ENCODE results near the gene OPN1LW.
A peak's percentile ranks its signal among the peaks of the same experiment; 100 is the strongest.
"Not testable (repeated sequence)": the region's sequence is repeated elsewhere in the genome, so short reads cannot be mapped to it uniquely, and the experiment has no call there.

The OPN1LW gene

DNA sequence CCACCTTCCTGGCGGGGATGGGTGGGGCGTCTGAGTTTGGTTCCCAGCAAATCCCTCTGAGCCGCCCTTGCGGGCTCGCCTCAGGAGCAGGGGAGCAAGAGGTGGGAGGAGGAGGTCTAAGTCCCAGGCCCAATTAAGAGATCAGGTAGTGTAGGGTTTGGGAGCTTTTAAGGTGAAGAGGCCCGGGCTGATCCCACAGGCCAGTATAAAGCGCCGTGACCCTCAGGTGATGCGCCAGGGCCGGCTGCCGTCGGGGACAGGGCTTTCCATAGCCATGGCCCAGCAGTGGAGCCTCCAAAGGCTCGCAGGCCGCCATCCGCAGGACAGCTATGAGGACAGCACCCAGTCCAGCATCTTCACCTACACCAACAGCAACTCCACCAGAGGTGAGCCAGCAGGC is at the start of gene OPN1LW:
Gene OPN1LW (plus strand): TSS at position 234 of the 400 bp plus-strand sequence. CDS start 41 bp downstream, at position 275.
- DNase-seq: not testable (repeated sequence)

DNA sequence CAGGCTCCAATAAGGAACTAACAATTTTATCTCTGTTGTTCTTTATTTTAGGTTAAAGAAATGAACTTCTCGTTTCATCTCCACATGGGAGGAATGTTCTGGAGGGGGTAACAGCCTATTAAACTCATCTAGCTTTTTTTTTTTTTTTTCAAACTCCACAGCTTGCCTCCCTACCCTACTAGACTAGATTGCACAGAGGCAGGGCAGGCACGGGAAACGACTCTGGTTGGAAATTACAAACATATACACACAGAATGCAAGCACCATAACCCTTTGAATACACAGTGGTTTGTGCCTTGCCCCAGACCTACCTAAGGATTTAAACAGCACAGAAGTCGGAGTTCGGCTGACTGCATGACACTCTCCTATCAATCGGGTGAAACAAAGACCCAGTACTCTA is 49.2 kb upstream of the OPN1LW start:
- DNase-seq: no peak

DNA sequence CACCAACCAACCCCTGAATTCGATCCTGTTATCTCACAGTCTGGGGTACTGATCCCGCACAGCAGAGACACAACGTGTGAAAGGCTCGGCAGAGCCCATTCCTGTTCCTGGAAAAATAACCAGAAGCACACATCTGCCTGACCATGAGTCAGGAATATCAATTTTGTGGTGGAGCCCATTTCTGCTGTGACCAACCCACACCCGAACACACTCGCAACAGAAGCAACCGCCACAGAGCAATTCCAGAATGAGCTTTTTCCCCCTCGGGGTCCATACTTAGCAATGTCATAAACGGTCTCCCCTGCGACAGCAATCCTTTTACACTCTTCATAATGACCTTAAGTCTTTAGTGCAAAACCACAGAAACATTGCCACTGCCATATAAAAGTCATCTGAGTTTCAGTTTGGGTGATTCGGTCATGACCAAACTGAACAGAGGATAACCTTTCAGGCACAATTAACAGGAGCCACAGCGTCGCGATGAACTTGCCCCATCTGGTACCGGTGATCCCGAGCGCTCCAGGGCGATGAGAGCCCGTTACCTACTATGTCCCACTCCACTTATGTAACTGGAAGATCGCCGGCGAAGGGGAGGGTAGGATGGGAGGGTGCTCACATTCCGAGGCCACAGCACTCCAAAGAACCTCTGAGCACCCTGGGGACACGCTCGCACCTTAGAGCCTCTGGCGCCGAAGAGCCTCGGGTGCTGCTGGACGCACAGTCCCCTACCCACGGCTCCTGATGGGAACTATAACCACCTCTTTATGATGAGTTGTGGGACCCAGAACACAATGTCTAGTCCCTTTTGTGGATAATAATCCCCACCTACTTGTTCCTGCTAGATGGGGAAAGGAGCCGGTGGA is 47.7 kb upstream of the OPN1LW start:
- no peak for DNase-seq

DNA sequence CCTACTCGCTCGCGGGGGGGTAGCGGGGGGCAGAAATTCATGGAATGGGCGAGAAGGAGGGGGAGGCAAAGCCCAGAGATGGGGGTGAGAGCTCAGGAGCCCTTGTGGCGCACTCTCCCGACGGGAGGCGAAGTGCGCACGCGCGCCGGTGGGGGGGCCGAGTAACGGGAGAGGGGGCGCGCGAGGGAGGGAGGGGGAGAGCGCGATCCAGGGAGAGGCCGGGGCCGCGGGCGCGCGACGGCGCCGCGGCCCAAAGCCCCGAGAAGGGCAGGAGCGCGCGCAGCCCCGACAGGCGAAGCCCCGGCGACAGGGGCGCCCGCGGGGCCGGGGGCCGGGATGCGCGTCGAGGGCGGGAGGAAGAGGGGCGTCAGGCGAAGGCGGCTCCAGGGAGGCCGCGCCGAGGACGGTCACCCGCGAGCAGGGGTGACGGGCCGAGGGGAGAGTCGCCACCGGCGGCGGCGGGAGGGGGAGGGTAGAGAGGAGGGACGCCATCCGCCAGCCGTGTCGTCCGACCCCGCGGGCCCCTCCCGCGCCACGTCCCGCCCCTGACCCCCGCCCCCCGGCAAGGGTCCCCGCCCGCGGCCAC is 46.9 kb upstream of the OPN1LW start:
- peak; percentile 59 for DNase-seq

DNA sequence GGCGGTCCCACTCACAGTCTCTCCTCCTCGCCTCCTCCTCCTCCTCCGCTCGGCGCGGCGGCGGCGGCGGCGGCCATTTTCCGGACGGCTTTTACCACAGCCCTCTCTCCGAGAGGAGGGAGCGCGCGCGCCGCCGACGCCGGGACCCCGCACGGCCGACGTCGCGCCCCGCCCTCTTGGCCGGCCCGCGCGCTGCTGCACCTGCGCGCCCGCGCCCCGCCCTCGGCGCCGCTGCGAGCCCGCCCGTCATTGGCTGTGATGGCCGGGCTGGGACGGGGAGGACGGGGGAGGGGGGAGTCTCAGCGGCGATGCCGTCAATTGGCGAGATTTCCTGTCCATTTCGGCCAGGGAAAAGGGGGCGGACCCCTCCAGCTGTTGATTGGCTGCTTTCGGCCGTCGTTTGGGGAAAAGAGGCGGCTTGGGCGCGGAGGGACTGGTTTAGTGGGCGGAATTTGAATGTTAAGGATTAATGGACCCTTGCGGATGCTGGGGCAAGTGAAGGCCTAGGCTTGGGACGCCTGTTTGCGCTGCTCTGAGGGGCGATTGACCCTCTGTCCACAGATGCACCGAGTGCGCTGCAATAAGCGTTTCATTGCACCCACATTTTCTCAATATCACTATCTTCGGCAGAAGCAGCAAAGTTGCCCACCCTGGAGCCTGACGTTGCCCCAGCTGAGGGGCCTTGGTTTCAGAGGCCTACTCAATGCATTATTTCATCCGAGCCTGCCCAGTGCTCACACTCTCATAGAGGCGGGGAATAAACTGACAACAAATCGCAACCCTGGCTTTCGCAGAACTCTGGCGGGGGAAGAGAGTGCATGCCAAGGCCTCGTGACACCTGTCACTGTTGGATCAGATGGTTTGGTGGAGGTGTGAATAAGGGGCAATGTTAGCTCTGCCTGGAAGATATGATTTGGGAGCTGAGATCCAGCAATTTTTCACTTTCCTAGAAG is 46.2 kb upstream of the OPN1LW start, which contains the start of gene MECP2:
Gene MECP2 (minus strand): TSS at position 129 of the 953 bp plus-strand sequence.
- DNase-seq: peak; percentile 84

DNA sequence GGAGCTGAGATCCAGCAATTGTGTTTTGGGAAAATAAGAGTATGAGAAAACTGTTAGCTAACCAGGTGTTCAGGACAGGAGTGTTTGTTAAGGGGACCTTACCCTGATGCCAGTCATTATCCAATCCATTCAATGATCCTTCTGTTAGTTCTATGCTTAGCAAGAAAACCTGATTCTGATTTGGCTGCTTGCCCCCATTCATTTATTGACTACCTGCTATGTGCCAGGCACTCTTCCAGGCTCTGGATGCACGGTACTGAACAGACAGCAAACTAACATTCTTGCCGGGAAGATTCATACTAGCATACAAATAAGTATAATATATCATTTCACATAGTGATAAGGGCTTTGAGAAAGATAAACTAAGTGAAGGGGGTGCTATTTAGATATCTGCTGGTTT is 45.5 kb upstream of the OPN1LW start:
- no peak for DNase-seq

DNA sequence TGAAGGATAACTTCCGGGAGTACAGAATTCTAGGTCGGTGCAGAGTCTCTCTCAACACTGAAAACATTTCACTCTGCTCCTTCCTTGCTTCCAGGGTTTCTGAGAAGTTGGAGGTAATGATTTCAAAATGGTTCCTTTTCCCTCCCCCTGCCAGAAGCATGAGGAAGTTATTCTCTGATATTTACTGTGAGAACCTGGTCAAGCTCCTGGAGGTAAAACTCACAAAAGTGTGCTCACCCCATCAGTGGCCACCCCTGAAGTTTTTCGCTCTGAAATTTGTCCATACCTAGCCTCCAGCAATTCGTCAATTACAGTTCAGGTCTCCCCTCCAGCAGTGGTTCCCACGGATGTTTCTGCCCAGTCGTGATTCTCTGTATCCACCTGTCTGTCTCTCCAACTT is 30.3 kb upstream of the OPN1LW start:
- DNase-seq: no peak

DNA sequence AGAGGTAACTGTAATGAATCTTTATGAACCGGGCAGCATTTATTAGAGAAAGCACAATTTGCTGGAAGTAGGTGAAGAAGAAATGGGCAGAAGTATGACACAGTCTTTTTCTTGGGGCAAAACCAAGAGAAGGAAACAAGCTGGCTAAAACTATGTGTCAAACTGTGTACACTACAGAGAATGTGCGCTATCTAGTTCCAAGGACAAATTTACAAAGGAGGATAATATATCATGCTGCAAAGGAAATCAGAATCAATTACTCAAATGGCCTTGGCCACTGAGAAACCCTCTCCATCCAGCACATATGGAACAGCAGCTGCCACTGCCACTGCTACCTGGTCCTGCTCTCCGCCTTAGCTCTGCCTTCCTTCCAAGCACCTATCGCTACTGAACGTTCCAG is 29.4 kb upstream of the OPN1LW start:
- no peak for DNase-seq

DNA sequence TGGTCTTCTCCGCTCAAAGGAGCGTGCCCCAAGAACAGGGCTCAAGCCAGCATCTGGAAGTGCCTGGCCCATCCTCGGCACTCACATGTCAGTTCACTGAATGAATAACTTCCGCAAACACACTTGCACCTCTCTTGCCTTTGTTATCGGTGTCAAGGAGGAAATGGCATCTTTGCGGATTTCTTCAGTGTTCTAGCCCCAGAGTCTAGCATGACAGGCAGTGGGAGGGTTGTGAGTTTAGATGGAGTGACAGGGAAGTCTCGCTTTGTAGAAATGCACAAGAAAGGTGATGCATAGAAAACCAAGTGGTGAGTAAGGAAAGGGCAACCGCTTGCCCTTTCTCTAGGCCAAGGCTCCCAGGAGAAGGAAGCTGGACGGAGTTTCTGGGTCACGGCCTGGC is 29.0 kb upstream of the OPN1LW start:
- DNase-seq: no peak

DNA sequence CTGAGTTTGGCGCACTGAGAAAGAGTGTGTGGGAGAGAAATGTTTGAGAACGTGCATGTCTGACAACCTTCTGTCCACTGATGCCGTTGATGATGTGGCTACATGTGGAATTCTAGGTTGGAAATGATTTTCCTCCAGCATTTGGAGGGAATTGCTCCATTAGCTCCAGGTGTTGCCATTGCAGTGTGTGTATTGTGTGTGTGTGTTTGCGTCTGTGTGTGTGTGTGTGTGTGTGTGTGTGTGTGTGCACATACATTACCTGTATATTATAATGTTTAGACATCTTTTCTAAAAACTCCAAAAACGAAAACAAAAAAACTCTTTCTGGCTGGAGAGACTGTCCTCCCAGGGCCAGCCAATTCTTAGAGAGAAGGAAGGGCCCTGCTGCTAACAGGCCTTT is 28.3 kb upstream of the OPN1LW start:
- DNase-seq: no peak

DNA sequence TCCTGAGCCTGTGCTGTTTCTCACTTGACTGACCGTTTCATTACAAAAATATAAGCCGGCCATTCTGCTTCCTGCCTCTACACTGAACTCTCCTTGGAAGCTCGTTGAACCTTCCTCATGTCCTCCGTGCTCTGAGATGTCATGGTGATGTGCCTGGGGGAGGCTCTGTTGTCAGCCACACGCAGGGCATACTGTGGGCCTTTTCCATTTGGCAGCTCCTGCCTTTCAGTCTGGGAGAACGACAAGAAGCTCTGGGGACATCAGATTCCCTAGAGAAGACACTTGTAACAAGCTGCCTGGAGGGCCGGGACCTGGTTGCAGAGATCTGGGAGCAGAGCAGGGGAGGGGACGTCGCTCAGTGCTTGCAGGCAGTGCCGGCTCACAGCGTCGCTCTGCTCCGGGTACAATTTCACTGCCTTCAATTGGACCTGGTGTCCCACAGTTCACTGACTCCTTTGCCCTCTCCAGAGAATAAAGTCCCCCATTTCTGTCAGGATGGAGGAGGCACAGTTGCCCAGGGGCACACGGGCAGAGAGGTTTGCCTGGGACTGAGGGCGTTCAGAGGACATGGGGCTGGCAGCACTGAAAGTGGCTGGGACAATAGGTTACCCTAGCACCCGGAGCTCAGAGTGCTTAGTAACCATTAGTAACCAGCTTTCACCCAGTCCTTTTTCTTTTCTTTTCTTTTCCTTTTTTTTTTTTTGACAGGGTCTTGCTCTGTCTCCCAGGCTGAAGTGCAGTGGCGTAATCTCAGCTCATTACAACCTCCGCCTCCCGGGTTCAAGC is 27.4 kb upstream of the OPN1LW start:
- DNase-seq: no peak

DNA sequence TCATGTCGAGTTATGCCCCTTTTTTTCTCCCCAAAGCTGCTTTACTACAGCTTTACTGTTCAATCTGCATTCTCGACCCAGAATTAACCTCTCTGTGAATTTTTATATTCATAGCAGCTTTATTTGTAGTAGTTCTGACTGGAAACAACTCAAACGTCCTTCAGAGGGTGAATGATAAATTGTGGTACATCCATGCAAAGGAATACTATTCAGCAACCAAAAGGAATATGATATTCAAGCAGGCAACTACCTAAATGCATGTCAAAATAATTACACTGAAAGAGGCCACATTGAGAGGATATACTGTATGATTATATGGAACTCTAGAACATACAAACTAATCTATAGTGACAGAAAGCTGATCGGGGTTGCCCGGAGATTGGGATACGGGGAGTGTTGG is 26.5 kb upstream of the OPN1LW start:
- DNase-seq: no peak

DNA sequence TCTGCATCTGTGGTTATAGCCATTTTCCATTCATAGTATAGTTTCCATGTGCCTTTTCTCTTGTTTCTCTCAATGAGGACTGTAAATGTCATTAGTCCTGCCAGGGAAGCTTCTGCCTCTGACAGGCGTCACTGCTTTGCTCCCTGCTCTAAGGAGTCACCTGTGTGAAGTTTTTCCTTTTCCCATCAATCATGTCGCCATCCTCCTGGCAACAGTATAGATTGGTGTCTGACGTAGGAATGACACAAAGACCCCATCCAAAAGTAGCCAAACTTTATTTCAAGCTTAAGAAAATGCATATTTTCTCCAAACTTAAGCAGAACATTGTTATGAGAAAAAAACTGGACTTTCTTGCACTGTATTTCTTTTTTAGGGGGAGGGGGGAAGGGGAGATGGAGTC is 23.5 kb upstream of the OPN1LW start:
- DNase-seq: no peak

DNA sequence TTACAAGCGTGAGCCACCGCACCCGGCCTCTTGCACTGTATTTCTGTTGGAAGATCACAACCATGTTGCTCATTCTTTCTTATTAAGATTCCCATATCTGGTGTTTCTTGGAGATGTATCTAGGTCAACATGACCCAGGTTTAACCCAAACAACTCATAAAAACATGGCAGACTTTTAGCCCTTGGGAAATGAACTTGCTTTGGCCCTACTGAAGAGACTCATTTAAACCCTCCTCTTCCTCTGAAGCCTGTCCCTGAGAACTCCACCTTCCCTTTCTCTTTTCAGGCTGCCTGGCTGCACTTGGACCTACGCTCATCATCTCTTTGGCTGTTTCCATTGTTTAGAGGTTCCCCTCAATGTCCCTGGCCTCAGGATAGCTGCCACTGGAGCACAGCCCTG is 22.8 kb upstream of the OPN1LW start:
- no peak for DNase-seq

DNA sequence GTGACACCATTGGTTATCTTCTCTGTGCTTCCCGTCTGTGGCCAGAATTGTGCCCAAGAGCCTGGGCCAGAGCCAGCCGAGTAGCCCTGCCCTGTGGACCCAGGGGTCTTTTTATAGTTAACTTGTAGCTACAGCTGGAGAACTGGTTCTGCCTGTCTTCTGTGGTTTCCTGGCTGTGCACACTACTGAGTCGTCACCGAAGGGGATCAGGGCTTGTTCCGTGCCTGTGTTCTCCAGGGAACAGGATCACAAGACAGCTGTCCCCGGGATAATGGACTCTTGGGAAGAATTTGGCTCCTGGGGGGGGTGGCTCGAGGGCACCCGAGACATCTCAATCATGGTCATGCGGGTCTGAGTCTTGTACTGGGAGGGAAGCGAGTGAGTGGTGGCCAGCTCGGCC is 22.1 kb upstream of the OPN1LW start:
- no peak for DNase-seq

DNA sequence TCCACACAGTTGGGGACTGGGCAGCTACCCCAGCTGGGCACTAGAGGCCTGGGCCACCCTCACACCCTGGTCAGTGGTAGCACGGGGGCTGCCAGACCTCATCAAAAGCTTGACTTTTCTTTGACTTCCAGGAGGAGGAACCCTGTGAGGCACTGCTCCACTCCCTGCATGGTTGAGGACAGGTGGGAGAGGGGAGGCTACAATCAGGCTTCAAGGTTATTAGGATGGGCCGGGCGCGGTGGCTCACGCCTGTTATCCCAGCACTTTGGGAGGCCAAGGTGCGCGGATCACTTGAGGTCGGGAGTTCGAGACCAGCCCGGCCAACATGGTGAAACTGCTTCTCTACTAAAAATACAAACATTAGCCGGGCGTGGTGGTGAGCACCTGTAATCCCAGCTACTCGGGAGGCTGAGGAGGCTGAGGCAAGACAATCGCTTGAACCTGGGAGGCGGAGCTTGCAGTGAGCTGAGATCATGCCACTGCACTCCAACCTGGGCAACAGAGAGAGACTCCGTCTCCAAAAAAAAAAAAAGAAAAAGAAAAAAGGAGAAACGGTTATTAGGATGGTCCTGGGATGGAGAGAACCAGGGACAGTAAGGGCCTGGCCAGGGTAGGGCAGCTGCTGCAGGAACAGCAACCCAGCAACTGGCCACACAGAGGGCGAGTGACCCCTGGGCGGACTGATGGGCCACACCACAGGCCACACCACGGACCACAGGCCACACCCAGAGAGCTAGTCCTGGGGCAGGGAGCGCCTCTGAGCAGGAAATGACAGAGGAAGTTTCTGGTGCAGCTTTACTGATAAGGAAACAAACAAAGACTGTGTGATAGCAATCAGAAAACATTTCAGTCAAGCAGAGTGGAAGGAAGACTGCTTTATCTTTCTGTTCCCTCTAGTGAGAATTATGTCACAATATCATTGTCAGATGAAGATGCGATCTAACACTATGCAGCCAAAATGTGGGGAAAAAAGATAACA is 20.5 kb upstream of the OPN1LW start:
- no peak for DNase-seq

DNA sequence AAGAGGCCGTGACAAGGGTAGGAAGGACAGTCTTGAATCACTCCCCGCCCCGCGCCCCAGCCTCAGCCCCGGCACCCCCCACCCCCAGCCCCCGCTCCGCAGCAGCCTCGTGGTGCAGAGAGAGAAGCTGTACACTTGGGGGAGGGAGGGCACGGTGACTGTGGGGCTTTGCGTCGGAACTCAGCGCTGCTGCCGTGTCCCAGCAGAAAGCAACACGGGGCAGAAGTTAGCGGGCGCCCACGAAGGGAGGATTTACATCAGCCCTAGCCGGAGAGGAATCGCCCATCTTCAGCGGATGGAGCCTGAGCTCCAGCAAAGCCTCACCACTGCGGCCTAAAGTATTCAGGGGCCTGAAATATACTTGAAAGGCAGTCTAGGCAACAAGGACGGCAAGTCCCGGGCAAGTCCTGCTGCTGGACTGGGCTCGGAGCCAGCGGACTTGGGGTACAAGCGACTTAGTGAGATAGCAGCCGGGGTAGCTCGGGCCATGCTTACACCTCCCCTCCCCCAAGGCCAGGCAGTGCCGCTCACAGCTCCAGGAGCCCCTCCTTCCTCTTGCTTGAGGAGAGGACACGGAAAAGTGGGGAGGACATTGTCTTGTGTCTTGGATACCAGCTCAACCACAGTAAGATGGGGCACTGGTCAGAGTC is 18.5 kb upstream of the OPN1LW start:
- DNase-seq: no peak

DNA sequence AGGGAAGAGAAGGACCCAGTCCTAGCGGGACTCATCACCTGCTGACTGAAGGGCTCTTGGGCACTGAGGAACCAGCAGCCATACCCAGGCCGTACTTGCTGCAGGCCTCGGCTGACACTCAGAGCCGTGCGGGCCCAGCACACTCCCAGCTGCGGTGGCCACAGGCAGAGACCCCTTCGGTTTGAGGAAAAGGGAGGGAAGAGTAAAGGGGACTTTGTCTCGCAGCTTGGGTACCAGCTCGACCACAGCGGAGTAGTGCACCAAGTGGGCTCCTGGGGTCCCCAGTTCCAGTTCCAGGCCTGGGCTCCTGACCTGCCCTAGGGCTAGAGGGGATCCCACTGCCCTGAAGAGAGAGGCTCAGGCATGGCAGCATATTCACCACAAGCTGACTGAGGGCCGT is 17.9 kb upstream of the OPN1LW start:
- no peak for DNase-seq

DNA sequence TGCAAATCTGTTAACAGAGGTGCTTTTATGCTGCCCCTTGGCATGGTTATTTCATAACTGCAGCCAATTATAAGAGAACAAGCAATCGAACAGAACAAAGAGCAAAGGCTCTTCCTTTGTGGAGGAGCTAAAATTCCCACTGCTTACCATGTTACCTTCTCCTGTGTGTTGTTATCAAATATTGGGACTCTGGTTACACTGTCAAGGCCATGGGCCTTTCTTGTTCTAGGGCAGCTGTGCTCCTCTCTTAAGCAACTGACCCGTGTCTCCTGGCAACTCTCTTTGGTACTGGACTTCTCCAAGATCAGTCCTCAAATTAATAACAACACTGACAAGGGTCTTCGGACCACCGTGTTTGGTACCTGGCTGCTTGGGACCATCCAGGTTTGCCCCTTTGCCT is 12.1 kb upstream of the OPN1LW start:
- DNase-seq: no peak

DNA sequence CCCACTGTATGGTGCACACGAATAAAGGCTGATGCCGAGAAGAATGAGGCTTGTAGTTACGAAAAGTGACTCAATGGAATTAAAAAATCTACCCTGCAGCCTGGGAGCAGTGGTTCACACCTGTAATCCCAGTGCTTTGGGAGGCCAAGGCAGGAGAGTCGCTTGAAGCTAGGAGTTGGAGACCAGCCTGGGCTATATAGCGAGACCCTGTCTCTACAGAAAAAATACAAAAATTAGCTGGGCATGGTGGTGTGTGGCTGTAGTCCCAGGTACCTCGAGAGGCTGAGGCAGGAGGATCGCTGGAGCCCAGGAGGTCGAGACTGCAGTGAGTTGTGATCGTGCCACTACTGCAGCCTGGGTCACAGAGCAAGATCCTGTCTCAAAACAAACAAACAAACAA is 11.7 kb upstream of the OPN1LW start:
- DNase-seq: no peak

All from NCI-H510A (cell line).